DLD1 (cell line): ENCODE results near the gene C11orf91.
"Not testable (repeated sequence)": the region's sequence is repeated elsewhere in the genome, so short reads cannot be mapped to it uniquely, and the experiment has no call there.

Experiments
- in situ Hi-C: cut with HindIII; loops from 2 replicates; pipeline ENCODE4 v1.10.0; 2017; ENCODE audit warnings: low sequenced_read_pairs

The C11orf91 gene, protein sequence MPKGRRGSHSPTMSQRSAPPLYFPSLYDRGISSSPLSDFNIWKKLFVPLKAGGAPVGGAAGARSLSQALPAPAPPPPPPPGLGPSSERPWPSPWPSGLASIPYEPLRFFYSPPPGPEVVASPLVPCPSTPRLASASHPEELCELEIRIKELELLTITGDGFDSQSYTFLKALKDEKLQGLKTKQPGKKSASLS

DNA sequence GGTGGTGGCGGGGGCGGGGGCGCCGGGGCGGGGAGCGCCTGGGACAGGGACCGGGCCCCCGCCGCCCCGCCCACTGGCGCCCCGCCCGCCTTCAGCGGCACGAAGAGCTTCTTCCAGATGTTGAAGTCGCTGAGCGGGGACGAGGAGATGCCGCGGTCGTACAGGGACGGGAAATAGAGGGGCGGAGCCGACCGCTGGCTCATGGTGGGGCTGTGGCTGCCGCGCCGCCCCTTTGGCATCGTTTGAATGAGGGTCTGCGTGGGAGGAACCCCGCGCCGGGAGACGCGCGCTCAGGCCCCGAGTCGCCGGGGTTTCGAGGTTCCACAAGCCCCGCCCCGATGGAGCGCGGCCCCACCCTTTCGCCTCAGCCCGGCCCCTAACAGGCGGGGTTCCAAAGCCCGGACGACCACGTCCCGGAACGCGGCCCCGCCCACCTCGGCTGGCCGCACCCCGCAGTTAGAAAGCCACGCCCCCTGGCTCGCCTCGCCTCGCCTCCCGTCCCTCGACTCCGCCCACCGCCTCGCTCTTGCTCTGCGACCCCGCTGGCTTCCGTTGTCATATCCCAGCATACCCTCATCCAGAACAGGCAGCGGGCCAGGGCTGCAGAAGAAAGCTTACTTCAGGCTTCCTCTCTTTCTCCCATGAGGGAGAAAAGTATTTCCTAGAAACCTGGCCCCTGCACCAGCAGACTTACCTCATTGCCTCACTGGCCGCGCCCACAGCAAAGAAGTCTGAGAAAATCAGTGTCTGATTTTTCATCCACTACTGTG, at the start of gene C11orf91:
Gene C11orf91, minus strand, starts transcription at position 325 of the 770 bp plus-strand sequence. Its CDS starts 86 bp downstream, at position 239.
- in situ Hi-C loops: no loop called here

DNA sequence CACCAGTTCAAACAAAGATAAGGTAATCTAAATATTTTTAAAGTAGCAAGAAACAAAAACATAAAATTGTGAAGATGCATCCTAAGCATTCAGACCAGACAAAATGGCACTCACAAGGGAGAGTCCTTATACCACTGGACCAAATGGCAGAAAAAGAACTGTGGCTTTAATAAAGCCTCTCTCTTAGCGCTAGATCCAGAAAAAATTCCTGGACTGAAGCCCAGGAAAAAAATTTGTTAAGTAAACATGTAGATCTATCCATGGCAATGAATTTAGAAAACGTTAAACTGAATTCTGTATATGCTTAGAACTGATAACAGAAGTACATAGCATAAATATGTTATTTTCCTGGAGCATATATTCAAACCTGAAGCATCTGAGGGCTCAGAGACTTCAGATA, 47.4 kb upstream of the C11orf91 start:
- in situ Hi-C loops: no loop called here

DNA sequence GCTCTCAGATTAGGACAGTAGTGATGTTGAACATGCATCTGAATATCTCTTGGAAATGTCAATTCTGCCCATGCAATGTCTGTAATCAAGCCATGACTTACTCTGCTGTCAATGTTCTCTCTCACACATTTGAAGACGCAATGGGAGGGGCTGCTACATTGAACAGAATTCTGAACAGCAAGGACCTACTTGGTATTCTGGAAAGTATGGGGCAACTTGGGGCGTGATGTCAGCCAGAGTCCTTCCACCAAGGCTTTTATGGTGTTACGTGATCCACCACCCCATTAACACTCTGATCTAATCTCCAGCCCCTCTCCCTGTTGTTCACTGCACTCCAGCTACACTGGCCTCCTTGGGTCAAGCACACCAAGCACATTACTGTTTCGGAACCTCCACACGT, 42.7 kb upstream of the C11orf91 start:
- in situ Hi-C loops: no loop called here

DNA sequence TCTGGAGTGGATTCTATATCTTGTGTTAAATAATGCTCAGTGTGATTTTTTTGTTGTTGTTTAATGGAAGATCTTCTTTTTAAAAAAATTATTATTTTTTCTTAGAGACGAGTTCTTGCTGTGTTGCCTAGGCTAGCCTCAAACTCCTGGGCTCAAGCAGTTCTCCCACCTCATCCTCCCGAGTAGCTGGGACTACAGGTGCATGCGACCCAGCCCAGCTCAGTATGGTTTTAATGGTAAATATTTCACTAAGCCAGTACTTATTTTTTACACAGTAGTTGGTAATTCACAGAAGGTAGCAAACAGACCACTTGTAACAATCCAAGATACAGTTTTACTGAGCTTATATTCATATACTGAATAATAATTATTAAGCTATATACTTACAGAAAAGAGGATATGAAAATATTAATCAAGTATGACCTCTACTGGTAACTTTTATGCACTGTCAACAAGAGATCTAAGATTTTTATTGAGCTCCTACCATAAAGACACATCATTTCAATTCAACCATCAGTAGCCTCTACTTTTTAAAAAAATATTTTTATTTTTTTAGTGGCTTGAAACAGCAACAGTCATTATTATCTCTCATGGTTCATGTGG, 41.7 kb upstream of the C11orf91 start:
- in situ Hi-C loops: no loop called here

DNA sequence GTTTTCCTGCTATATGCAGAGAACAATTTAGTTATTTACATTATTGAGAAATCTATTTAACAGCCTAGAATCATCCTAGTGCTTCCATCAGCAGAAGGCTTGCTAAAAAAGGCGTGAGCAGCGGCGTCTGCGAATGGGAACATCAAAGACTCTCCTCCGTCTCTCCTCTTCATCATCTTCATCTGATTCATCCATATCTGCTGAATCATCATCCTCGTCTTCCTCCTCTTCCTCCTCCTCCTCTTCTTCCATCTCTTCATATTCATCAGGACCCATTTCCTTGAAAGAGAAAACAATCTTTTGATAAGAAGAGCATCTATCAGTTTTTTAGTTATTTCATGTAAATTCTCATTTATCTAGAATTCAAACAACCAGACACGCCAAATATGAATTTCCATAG, 41.2 kb upstream of the C11orf91 start:
- in situ Hi-C loops: no loop called here

DNA sequence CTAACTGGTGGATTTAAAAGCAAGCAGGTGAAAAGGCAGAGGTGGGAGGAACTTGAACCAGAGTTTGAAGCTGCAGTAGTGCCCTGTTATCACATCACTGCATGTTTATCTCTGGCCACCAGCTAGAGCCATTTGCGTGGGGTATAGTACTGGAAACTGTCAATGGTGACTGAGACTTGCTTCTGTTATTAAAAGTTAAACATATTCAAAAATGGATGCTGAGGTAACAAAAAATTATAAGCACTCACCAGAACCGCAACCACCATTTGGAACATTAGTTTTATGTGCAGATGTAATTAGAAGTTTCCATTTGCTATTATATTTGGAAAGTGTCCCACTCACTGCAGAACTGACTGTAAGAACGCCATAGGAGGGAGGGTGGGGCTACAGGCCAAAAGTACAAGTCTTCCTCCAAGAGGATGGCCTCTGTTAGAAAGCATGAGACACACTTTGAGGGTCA, 36.8 kb upstream of the C11orf91 start:
- in situ Hi-C loops: no loop called here

DNA sequence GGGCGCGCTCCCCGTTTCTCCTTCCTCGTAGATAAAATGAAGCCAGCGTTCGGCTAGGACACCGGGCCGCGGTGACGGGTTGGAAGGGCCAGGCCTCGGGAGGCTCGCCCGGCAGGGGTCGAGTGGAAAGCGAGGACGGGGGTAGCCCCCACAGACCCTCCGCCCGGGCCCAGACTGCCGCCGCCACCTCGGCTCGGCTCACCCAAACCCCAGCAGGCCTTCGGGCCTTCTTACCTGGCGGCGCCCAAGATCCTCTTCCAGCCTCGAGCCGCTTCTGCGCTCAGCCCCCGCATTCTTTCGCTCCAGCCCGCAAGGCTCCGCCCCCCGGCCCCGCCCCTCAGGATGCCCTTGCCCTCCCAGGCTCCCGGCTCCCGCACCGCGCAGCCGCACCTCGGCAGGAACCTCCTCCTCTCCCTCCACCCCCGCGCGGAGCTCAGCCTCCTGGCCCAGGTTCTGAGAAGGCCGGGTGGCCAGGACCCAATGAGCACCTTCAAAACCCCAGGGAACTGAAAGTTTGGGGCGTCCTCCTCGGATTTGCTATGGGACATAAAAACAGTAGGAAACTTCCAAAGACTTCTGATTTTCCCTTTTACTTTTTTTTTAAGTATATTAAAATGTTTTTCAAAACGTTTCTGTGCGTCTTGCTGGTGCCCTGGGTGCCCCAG, 35.7 kb upstream of the C11orf91 start, which contains the start of gene CD59:
Gene CD59, minus strand, starts transcription at position 276 of the 665 bp plus-strand sequence. CDS start 13,978 bp downstream, outside the sequence.
- in situ Hi-C loops: no loop called here

DNA sequence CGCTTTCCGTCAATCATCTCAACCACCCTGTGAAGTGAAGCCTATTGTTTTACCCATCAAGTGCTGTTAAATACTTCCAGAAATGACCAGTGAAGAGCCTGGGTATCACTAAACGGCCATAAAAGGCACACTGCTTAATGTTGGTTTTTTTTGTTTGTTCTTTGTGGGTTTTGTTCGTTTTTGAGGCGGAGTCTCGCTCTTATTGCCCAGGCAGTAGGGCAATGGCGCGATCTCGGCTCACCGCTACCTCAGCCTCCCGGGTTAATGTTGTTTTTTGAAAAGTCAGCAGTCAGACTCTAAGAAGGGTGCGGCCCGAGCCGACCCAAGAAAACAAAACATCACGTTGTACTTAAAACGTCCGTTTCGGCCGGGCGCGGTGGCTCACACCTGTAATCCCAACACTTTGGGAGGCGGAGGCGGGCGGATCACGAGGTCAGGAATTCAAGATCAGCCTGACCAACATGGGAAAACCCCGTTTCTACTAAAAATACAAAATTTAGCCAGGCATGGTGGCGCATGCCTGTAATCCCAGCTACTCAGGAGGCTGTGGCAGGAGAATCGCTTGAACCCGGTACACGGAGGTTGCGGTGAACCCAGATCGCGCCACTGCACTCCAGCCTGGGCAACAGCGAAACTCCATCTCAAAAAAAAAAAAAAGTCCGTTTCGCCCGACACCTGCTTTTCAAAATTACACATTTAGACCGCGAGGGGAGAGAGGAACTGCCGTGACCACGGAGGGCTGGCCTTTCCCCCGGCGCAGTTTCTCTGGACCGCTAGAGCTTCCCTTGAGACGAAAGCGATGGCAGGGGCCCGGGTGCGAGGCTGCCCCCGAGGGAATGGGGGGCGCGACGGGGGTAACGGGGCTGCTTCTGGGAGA, 34.9 kb upstream of the C11orf91 start:
- in situ Hi-C loops: no loop called here

DNA sequence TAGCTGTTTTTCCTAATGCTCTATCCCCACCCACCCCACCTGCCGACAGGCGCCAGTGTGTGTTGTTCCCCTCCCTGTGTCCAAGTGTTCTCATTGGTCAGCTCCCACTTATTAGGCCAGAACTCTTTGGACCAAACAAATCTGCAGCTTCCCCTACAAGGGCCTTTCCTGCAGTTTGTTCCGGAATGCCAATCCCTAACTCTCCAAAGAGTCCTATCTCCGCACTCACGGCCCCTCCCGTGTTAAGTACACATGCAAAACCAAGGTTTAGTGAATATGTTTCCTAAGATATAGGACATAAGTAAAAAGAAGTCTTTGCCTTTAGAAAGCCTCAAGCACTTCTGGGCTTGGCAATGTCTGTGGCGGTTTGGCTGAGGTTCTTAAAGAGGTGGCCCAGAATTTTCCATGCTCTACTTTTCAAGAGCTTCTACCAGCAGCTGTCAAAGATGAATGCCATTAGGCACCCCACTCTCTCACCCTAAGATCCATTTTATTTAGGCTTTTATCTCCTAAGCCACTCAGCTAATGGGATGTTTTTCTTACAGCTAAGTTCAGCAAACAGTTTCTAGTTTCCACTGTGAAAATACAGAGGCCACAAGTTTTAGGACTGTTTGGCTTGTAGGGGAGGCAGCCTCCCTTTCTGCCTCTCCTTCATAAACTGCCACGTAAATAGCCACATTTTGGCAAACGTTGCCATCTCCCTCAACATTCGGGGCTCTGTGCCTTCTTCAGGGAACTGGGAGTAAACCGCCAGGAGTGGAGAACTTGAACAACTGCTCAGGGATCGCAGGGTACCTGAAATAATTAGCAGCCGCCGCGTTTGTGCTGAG, 34.0 kb upstream of the C11orf91 start:
- in situ Hi-C loops: no loop called here

DNA sequence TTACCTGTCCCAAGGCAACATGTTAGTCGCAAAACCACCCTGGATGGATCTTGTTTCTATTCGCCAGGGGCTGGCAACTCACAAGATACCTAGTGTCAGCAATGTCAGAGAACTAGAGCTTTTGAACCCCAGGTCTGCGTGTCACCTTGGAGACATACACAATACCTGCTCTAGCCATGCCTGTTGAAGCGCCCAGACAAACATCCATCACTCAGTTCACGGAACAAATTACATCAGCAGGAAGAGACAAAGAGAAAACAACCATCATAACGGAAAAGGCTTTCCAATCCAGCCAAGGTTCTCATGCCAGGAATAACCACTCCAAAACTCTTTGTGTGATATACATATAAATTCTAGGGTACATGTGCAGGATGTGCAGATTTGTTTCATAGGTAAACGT, 33.4 kb upstream of the C11orf91 start:
- in situ Hi-C loops: no loop called here

DNA sequence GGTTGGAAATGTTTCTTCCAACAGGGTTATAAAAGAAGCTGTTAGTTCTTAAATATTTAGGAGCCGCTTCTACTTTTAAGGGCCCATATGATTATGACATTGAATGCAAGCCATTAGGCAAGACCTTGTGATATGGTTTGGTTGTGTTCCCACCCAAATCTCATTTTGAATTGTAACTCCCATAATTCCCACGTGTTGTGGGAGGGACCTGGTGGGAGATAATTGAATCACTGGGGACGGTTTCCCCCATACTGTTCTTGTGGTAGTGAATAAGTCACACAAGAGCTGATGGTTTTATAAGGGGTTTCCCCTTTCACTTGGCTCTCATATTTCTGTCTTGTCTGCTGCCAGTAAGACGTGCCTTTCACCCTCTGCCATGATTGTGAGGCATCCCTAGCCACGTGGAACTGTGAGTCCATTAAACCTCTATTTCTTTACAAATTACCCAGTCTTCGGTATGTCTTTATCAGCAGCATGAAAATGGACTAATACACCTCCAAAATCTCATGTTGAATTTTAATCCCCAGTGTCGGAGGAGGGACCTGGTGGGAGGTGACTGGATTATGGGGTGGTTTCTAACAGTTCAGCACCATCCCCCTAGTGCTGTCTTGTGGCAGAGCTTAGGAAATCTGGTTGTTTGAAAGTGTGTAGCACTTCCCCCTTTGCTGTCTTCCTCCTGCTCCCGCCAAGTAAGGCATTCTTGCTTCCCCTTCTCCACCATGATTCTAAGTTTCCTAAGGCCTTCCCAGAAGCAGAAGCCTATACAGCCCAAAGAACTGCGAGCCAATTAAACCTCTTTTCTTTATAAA, 31.3 kb upstream of the C11orf91 start:
- in situ Hi-C loops: no loop called here

DNA sequence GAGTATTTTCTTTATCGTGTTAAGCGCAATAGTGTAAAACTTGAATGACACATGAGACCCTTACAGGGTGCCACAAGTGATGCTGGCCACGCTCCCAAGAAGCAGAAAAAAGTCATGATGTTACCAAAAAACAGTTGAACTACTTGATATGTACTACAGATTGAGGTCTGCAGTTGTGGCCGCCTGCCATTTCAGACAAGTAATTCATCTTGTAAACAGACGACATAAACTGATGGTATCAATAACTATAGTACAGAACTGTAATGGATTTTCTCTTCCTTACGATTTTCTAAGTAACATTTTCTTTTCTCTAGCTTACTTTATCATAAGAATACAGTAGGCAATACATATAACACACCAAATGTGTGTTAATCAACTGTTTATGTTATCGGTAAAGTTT, 30.1 kb upstream of the C11orf91 start:
- in situ Hi-C loops: no loop called here

DNA sequence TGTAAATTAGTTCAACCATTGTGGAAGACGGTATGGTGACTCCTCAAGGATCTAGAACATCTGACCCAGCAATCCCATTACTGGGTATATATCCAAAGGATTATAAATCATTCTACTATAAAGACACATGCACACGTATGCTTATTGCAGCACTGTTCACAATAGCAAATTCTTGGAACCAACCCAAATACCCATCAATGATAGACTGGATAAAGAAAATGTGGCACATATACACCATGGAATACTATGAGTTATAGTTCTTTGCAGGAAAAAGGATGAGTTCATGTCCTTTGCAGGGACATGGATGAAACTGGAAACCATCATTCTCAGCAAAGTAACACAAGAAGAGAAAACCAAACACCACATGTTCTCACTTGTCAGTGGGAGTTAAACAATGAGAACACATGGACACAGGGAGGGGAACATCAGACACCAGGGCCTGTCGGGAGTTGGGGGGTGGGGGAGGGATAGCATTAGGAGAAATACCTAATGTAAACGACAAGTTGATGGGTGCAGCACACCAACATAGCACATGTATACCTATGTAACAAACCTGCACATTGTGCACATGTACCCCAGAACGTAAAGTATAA, 28.5 kb upstream of the C11orf91 start:
- in situ Hi-C loops: not testable (repeated sequence)

DNA sequence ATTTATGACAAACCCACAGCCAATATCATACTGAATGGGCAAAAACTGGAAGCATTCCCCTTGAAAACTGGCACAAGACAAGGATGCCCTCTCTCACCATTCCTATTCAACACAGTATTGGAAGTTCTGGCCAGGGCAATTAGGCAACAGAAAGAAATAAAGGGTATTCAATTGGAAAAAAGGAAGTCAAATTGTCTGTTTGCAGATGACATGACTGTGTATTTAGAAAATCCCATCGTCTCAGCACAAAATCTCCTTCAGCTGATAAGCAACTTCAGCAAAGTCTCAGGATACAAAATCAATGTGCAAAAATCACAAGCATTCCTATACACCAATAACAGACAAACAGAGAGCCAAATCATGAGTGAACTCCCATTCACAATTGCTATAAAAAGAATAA, 26.9 kb upstream of the C11orf91 start:
- in situ Hi-C loops: not testable (repeated sequence)

DNA sequence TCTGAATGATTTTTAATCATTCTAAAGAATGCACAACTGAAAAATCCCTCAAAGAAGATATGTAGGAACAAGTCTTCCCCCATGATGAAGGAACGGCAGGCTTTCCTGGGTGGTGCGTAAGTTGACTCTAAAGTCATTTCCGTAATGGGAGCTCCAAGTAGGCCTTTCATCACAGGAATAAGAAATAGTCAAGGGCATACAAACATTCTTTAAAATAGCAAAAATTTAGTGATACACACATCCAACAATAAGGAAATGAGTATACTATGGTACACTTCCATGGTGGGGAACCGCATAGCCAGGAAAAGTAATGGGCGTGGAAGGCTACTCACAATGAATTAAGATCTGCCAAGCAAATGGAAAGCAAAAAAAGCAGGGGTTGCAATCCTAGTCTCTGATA, 24.9 kb upstream of the C11orf91 start:
- in situ Hi-C loops: no loop called here

DNA sequence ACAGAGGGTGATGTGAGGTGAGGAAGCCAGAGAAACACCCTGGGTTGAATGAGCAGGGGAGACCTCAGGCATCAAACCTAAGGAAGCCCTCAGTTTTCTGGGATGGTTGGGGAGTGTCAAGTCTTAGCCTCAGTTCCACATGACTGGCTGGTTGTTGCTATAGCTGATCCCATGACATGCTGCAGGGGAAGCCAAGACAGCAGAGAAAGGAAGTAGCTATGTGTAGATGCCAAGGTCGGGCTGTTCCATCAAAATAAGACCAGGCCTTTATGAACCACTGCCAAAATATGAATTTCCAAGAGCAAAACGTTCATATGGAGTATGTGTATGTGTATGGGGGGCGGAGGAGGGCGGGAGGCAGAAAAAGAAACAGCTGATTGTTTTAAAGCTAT, 24.0 kb upstream of the C11orf91 start:
- in situ Hi-C loops: no loop called here

DNA sequence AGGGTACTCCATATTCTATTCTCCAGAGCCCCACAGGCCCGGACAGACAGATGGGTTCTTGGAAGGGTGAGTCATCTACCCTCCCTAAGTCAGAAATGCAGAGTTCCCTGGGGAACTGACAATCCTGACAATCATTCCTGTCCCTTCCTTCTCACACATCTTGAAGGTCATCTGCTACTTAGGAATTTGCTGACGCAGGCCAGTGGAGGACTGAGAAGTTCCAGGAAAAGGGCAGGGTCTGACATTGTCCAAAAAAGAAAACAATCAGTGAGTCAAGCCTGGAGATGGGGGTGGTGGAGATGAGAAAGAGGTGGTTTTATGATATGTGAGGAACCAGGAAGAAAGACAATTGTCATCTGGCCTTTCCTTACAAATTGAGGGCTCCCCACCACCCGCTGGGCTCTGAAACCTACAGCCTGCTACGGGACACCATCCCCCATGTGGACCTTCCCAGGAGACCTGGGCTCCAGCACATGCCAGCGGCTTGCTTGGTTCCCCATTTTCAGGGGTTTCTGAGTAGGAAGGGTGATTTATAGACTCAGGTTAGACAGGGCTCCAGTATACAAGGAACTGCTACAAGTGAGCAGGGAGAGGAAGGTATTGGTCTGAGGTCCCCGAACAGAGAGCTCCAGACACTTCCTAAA, 22.7 kb upstream of the C11orf91 start:
- in situ Hi-C loops: no loop called here
